Left cardiac atrium (tissue), 4 donors: ENCODE measurements around the gene LRRTM2. TPM values are rescaled to one million over a fixed set of nuclear protein-coding genes. Genes with fewer than 3 reads are reported as not detected.
"Not testable (repeated sequence)": the region's sequence is repeated elsewhere in the genome, so short reads cannot be mapped to it uniquely, and the experiment has no call there.

Experiments
- ATAC-seq, 2 donors: fragments of 200-7000 bp; cut with Tn5 transposase; one replicate each; pipeline ENCODE4 v1.9.1; 2020; ENCODE audit warnings: mild to moderate bottlenecking in 2 of 2, moderate library complexity in 2 of 2
- DNase-seq: peaks from one replicate; pipeline ENCODE4 v3.0.0-alpha.2; 2020
- intact Hi-C, 2 donors: fragments of 100-400 bp; cut with DNase I; formaldehyde crosslinking; loops; one replicate each; pipeline versions ENCODE4 v1.14.1 to v1.15.1; 2022 to 2023
- long read RNA-seq: library from polyadenylated mRNA; unstranded; transcript quantifications from one replicate; pipeline ENCODE4 v2.0.0, GENCODE V29; 2021
- total RNA-seq, 2 donors: library from RNA; stranded (reverse); fragmentation: NEBNext Ultra II Directional; extraction: Animal tissue kit (Norgen Biotek cat#: 25700); gene quantifications; one replicate each; pipeline ENCODE4 v1.2.1, GENCODE V29; 2021
- donor health status: DM: no; HTN: yes; CAD: no.
- donor health status: DM: no; HTN: yes; CAD: no; lungs with severe emphysema.
- donor health status: DM: yes; HTN: yes; CAD: no.
- donor health status: Dilated cardiomyopathy.

LRRTM2 gene
- total RNA-seq = under 1 TPM in 1 of 2 donors, not detected in 1; 0.12 TPM
- long read RNA-seq = 0 reads

GRCh38 chr5:138874771-138875551, at the start of gene LRRTM2:
LRRTM2 (minus strand) TSS chr5:138875335; CDS start chr5:138874911, 424 bp downstream.
- intact Hi-C loops = no loop called here
- ATAC-seq = no peak

GRCh38 chr5:138922494-138922893, 47.4 kb upstream of the LRRTM2 start:
- intact Hi-C loops = no loop called here
- DNase-seq (no peak), ATAC-seq (no peak)

More at GRCh38 chr5:138874771-138875551, at the start of gene LRRTM2:
- no peak for DNase-seq

- intact Hi-C loops, DNase-seq, ATAC-seq: not testable (repeated sequence)
These were observed 46.2 kb upstream of the LRRTM2 start for GRCh38 chr5:138921362-138921761.

- intact Hi-C loops = no loop called here
- no peak for ATAC-seq
- no peak for DNase-seq
These were observed 45.0 kb upstream of the LRRTM2 start for GRCh38 chr5:138920181-138920580.

- DNase-seq (no peak), ATAC-seq (peak in 1 of 2 donors; percentile 16)
- intact Hi-C loops = no loop called here
These were observed 43.6 kb upstream of the LRRTM2 start for GRCh38 chr5:138918686-138919085.

GRCh38 chr5:138914338-138914737, 39.2 kb upstream of the LRRTM2 start:
- DNase-seq (no peak), ATAC-seq (peak; percentile 42 to 86)
- intact Hi-C loops = no loop called here

- ATAC-seq = peak in 1 of 2 donors; percentile 70
These were observed 38.6 kb upstream of the LRRTM2 start for GRCh38 chr5:138913773-138914172.

GRCh38 chr5:138912093-138912492, 37.0 kb upstream of the LRRTM2 start:
- intact Hi-C loops = no loop called here
- no peak for ATAC-seq
- no peak for DNase-seq

More at GRCh38 chr5:138913773-138914172, 38.6 kb upstream of the LRRTM2 start:
- intact Hi-C loops = no loop called here
- no peak for DNase-seq

GRCh38 chr5:138911441-138911840, 36.3 kb upstream of the LRRTM2 start:
- intact Hi-C loops = no loop called here
- no peak for DNase-seq
- ATAC-seq = no peak

GRCh38 chr5:138910546-138911185, 35.5 kb upstream of the LRRTM2 start:
- ATAC-seq (no peak), DNase-seq (no peak)
- intact Hi-C loops = no loop called here

- ATAC-seq (no peak), DNase-seq (no peak)
- intact Hi-C loops = no loop called here
These were observed 34.6 kb upstream of the LRRTM2 start for GRCh38 chr5:138909734-138910133.

GRCh38 chr5:138905541-138905940, 30.4 kb upstream of the LRRTM2 start:
- no peak for ATAC-seq
- DNase-seq = no peak
- intact Hi-C loops = no loop called here

GRCh38 chr5:138903130-138903775, 28.1 kb upstream of the LRRTM2 start:
- no peak for DNase-seq
- peak in 1 of 2 donors; percentile 50 for ATAC-seq

GRCh38 chr5:138901716-138902115, 26.6 kb upstream of the LRRTM2 start:
- ATAC-seq (no peak), DNase-seq (no peak)
- intact Hi-C loops = no loop called here

More at GRCh38 chr5:138903130-138903775, 28.1 kb upstream of the LRRTM2 start:
- intact Hi-C loops = no loop called here

- no peak for DNase-seq
- intact Hi-C loops = no loop called here
- peak in 1 of 2 donors; percentile 19 for ATAC-seq
These were observed 25.3 kb upstream of the LRRTM2 start for GRCh38 chr5:138900281-138900965.

GRCh38 chr5:138898742-138899141, 23.6 kb upstream of the LRRTM2 start:
- intact Hi-C loops = no loop called here
- no peak for ATAC-seq

GRCh38 chr5:138898299-138898698, 23.2 kb upstream of the LRRTM2 start:
- no peak for ATAC-seq
- DNase-seq = no peak
- intact Hi-C loops = no loop called here

More at GRCh38 chr5:138898742-138899141, 23.6 kb upstream of the LRRTM2 start:
- DNase-seq = no peak

- DNase-seq = no peak
- no peak for ATAC-seq
- intact Hi-C loops = loop anchor here in 1 of 2 donors (2.0 kb wide), 1 partner anchor 15 kb away; no protein-coding TSS in a partner anchor
These were observed 20.8 kb upstream of the LRRTM2 start for GRCh38 chr5:138895918-138896317.

GRCh38 chr5:138890644-138891043, 15.5 kb upstream of the LRRTM2 start:
- intact Hi-C loops = no loop called here
- DNase-seq (no peak), ATAC-seq (no peak)
